ENCODE measurements around the gene GRM7.

GRCh38 chr3:7630925-7631324 is 770.0 kb downstream of the GRM7 start:
- TF ChIP-seq, protein P1, sequence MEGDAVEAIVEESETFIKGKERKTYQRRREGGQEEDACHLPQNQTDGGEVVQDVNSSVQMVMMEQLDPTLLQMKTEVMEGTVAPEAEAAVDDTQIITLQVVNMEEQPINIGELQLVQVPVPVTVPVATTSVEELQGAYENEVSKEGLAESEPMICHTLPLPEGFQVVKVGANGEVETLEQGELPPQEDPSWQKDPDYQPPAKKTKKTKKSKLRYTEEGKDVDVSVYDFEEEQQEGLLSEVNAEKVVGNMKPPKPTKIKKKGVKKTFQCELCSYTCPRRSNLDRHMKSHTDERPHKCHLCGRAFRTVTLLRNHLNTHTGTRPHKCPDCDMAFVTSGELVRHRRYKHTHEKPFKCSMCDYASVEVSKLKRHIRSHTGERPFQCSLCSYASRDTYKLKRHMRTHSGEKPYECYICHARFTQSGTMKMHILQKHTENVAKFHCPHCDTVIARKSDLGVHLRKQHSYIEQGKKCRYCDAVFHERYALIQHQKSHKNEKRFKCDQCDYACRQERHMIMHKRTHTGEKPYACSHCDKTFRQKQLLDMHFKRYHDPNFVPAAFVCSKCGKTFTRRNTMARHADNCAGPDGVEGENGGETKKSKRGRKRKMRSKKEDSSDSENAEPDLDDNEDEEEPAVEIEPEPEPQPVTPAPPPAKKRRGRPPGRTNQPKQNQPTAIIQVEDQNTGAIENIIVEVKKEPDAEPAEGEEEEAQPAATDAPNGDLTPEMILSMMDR (IDR thresholded peaks at IDR 0.05): no peak
- TF ChIP-seq POLR2A (IDR thresholded peaks at IDR 0.05): no peak
